Thoracic aorta (tissue), 2 donors: ENCODE data around the gene JADE1. TPM values are rescaled to one million over a fixed set of nuclear protein-coding genes. Genes with fewer than 3 reads are reported as not detected.

Source experiments
- ATAC-seq: fragments of 150-250 bp; one replicate; pipeline ENCODE4 v1.8.0; 2017; ENCODE audit warnings: low read depth; ENCODE audit not compliant: insufficient number of reproducible peaks, low FRiP score
- DNase-seq: peaks from one replicate; pipeline ENCODE4 v3.0.0-alpha.2; 2020; ENCODE audit warnings: low spot score
- H3K27ac ChIP-seq, 2 donors: fragments of 200-600 bp; sonication (generic); 1 replicate in 1 of 2; 2 replicates in 1 of 2; pipeline ENCODE4 v1.5.1; 2016; ENCODE audit warnings: mild to moderate bottlenecking in 2 of 2, moderate library complexity in 2 of 2
- H3K27me3 ChIP-seq: fragments of 200-600 bp; sonication (generic); replicated peaks from 2 replicates; pipeline ENCODE4 v1.6.0; 2016; ENCODE audit warnings: mild to moderate bottlenecking; ENCODE audit not compliant: insufficient read depth
- H3K36me3 ChIP-seq: fragments of 200-600 bp; sonication (generic); one replicate; pipeline ENCODE4 v1.5.1; 2016
- H3K4me1 ChIP-seq, 2 donors: fragments of 200-600 bp; sonication (generic); 1 replicate in 1 of 2; 2 replicates in 1 of 2; pipeline versions ENCODE4 v1.5.1 to v1.6.0; 2016; ENCODE audit warnings: low read depth in 2 of 2, mild to moderate bottlenecking in 1 of 2; ENCODE audit not compliant: control insufficient read depth in 1 of 2
- H3K4me3 ChIP-seq: fragments of 200-600 bp; sonication (generic); 2 replicates; pipeline ENCODE4 v1.5.1; 2016; ENCODE audit warnings: mild to moderate bottlenecking
- H3K9me3 ChIP-seq: fragments of 200-600 bp; sonication (generic); 2 replicates; pipeline ENCODE4 v1.5.1; 2016
- CTCF ChIP-seq: fragments of 200-600 bp; sonication (generic); IDR thresholded peaks from one replicate; pipeline ENCODE4 v1.5.1; 2019; ENCODE audit warnings: antibody characterized with exemption
- total RNA-seq, 2 donors: library from RNA; depleted of rRNA; stranded (reverse); fragments of >200 nt; gene quantifications; one replicate each; pipeline versions ENCODE4 v1.1.0 to v1.2.3, GENCODE V29; 2016

JADE1 gene
- total RNA-seq, 2 donors from 2014 or later = 23.7 to 63.8 TPM

- TF ChIP-seq CTCF = no peak
- H3K9me3 ChIP-seq = no peaks in the 10 kb centered on the region
- DNase-seq (no peak), ATAC-seq (no peak)
- no peak overlapping the region for H3K4me3 ChIP-seq
- no peaks in the 10 kb centered on the region for H3K36me3 ChIP-seq
- H3K27me3 ChIP-seq = no peaks in the 10 kb centered on the region
- no peaks in the 10 kb centered on the region for H3K4me1 ChIP-seq
- no peak overlapping the region for H3K27ac ChIP-seq
These were observed 107.3 kb downstream of the JADE1 start for GRCh38 chr4:128916832-128917231.

DNA sequence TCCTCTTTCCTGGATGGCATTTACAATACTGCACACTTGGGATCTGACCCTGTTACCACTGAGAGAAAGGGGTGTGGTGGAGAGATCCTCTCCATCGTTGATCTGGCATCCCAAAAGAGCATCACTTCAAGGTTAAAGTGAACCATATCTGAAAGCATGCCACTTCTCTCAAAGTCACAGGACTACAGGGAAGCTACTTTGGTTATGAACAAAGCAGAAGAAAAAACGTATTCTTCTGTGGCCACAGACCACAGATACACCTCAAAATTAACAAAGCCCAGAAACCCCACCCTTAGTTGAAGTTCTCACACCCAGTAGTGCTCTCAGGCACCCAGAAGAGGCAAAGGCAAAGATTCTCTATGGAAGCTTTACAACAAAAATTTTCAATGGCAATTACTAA lies 108.3 kb downstream of the JADE1 start:
- TF ChIP-seq CTCF = no peak
- Histone ChIP-seq H3K4me3 (no peak overlapping the region), H3K36me3 (no peaks in the 10 kb centered on the region), H3K27me3 (no peaks in the 10 kb centered on the region), H3K4me1 (no peaks in the 10 kb centered on the region), H3K9me3 (no peaks in the 10 kb centered on the region), H3K27ac (no peak overlapping the region)
- DNase-seq (no peak), ATAC-seq (no peak)

DNA sequence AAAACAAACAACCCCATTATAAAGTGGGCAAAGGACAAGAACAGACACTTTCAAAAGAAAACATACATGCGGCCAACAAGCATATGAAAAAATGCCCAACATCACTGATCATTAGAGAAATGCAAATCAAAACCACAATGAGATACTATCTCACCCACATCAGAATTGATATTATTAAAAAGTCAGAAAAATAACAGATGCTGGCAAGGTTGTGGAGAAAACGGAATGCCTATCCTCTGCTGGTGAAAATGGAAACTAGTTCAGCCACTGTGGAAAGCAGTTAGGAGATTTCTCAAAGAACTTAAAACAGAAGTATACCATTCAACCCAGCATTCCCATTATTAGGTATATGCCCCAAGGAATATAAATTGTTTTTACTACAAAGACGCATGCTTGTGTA lies 112.5 kb downstream of the JADE1 start:
- Histone ChIP-seq H3K27ac (no peak overlapping the region), H3K27me3 (no peaks in the 10 kb centered on the region), H3K9me3 (no peaks in the 10 kb centered on the region), H3K4me1 (no peaks in the 10 kb centered on the region), H3K4me3 (no peak overlapping the region), H3K36me3 (no peaks in the 10 kb centered on the region)
- no peak for DNase-seq
- ATAC-seq = no peak
- TF ChIP-seq CTCF = no peak
